ENCODE measurements around the gene IGF2R.

Gene IGF2R

GRCh38 chr6:160077526-160077925 is 108.6 kb downstream of the IGF2R start:
- no peak for TF ChIP-seq CTCF (IDR thresholded peaks at IDR 0.05; ENCODE audit: low read depth, low read length, missing control alignments)

GRCh38 chr6:160078883-160079685 is 110.2 kb downstream of the IGF2R start:
- H3K4me3 ChIP-seq (ENCODE audit: low read depth, low read length), result no peak overlapping the region
- no peak for TF ChIP-seq CTCF (IDR thresholded peaks at IDR 0.05; ENCODE audit: low read depth, low read length, missing control alignments)
- no peak for DNase-seq (ENCODE audit: low read depth)
- in situ Hi-C loops (cut with HindIII; ENCODE audit: low sequenced_read_pairs), result no loop called here

More at GRCh38 chr6:160077526-160077925, 108.6 kb downstream of the IGF2R start:
- in situ Hi-C loops (cut with HindIII; ENCODE audit: low sequenced_read_pairs), result no loop called here
- no peak for DNase-seq (ENCODE audit: low read depth)
- no peak overlapping the region for H3K4me3 ChIP-seq (ENCODE audit: low read depth, low read length)

GRCh38 chr6:160079686-160080043 is 110.8 kb downstream of the IGF2R start:
- DNase-seq (ENCODE audit: low read depth), result no peak
- TF ChIP-seq CTCF (IDR thresholded peaks at IDR 0.05; ENCODE audit: low read depth, low read length, missing control alignments), result no peak
- in situ Hi-C loops (cut with HindIII; ENCODE audit: low sequenced_read_pairs), result no loop called here

GRCh38 chr6:160080097-160080496 is 111.2 kb downstream of the IGF2R start:
- H3K4me3 ChIP-seq (ENCODE audit: low read depth, low read length), result no peak overlapping the region
- no peak for TF ChIP-seq CTCF (IDR thresholded peaks at IDR 0.05; ENCODE audit: low read depth, low read length, missing control alignments)
- in situ Hi-C loops (cut with HindIII; ENCODE audit: low sequenced_read_pairs), result no loop called here
- no peak for DNase-seq (ENCODE audit: low read depth)

More at GRCh38 chr6:160079686-160080043, 110.8 kb downstream of the IGF2R start:
- no peak overlapping the region for H3K4me3 ChIP-seq (ENCODE audit: low read depth, low read length)

GRCh38 chr6:160081398-160081797 is 112.5 kb downstream of the IGF2R start:
- in situ Hi-C loops (cut with HindIII; ENCODE audit: low sequenced_read_pairs), result no loop called here

GRCh38 chr6:160082627-160083026 is 113.7 kb downstream of the IGF2R start:
- DNase-seq (ENCODE audit: low read depth), result no peak
- no peak for TF ChIP-seq CTCF (IDR thresholded peaks at IDR 0.05; ENCODE audit: low read depth, low read length, missing control alignments)
- no peak overlapping the region for H3K4me3 ChIP-seq (ENCODE audit: low read depth, low read length)
- in situ Hi-C loops (cut with HindIII; ENCODE audit: low sequenced_read_pairs), result no loop called here

More at GRCh38 chr6:160081398-160081797, 112.5 kb downstream of the IGF2R start:
- no peak for DNase-seq (ENCODE audit: low read depth)
- no peak overlapping the region for H3K4me3 ChIP-seq (ENCODE audit: low read depth, low read length)
- no peak for TF ChIP-seq CTCF (IDR thresholded peaks at IDR 0.05; ENCODE audit: low read depth, low read length, missing control alignments)

Data from astrocyte of the cerebellum (primary cell).